ENCODE data around the gene PDGFRB.

Gene PDGFRB

GRCh38 chr5:150138551-150139265 lies 16.9 kb downstream of the PDGFRB start:
- TF ChIP-seq CTCF (IDR thresholded peaks at IDR 0.05; ENCODE audit: insufficient read depth, low read depth, low read length, missing control alignments) = no peak
- DNase-seq (ENCODE audit: low read depth) = no peak
- H3K4me3 ChIP-seq (ENCODE audit: low read depth, low read length) = no peak overlapping the region

- no peak for DNase-seq (ENCODE audit: low read depth)
- TF ChIP-seq CTCF (IDR thresholded peaks at IDR 0.05; ENCODE audit: insufficient read depth, low read depth, low read length, missing control alignments) = no peak
- H3K4me3 ChIP-seq (ENCODE audit: low read depth, low read length) = no peak overlapping the region
Observed at GRCh38 chr5:150137997-150138396, 17.6 kb downstream of the PDGFRB start.

DNA sequence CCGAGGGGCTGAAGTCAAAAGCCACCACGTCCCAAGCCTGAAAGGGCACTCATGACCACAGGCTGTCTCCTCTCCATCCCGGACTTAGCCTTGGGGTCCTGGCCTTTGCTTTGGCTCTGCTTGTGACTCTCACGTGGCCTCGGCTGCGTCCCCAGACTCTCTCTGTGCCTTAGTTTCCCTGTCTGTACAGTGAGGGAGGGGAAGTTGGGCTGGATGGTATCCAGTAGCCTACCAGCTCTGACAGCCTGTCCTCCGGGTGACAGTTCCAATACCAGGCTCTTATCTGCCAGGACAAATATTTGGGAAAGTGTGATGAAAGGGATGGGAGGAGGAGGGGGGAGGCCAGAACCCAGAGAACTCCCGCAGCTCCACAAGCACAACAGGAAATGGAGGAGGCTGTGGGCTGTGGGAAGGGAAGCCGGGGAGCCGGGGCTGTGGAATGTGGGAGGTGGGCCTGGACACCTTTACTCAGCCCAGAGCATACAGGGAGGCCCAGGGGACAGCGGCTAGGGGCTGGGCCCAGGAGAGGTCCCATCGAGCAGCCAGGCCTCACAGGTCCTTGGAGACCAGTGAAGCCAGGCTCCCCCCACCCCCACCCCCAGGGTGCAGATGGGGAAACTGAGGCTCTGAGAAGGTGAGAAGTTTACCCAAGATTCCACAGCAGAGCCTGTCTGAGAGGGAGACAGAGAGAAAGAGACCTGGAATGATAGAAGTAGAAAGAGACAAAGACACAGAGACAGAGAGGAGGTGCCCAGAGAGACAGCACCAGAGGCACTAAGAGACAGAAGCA lies 18.3 kb downstream of the PDGFRB start:
- no peak overlapping the region for H3K4me3 ChIP-seq (ENCODE audit: low read depth, low read length)
- no peak for TF ChIP-seq CTCF (IDR thresholded peaks at IDR 0.05; ENCODE audit: insufficient read depth, low read depth, low read length, missing control alignments)

GRCh38 chr5:150136305-150137167 lies 19.1 kb downstream of the PDGFRB start:
- no peak for DNase-seq (ENCODE audit: low read depth)
- H3K4me3 ChIP-seq (ENCODE audit: low read depth, low read length) = no peak overlapping the region
- no peak for TF ChIP-seq CTCF (IDR thresholded peaks at IDR 0.05; ENCODE audit: insufficient read depth, low read depth, low read length, missing control alignments)

More for the DNA sequence above, 18.3 kb downstream of the PDGFRB start:
- no peak for DNase-seq (ENCODE audit: low read depth)

- DNase-seq (ENCODE audit: low read depth) = no peak
- TF ChIP-seq CTCF (IDR thresholded peaks at IDR 0.05; ENCODE audit: insufficient read depth, low read depth, low read length, missing control alignments) = no peak
- no peak overlapping the region for H3K4me3 ChIP-seq (ENCODE audit: low read depth, low read length)
Observed at GRCh38 chr5:150135557-150136304, 19.9 kb downstream of the PDGFRB start.

DNA sequence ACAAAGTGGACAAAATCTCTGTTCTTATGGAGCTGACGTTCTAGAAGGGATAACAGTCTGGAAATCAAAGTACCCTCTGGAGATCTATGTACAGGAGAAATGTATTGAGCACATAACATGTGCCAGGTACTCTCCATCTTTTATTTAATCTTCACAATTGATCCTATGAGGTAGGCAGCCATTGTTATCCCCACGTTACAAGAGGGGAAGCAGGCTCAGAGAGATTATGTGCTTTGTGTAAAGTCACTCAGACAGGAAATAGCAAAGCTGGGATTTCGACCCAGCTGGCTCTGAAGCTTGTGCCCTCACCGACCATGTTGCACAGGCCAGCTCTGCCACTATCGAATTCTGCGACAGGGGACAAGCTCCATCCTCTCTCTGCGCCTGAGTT lies 21.5 kb downstream of the PDGFRB start:
- no peak overlapping the region for H3K4me3 ChIP-seq (ENCODE audit: low read depth, low read length)
- TF ChIP-seq CTCF (IDR thresholded peaks at IDR 0.05; ENCODE audit: insufficient read depth, low read depth, low read length, missing control alignments) = no peak
- DNase-seq (ENCODE audit: low read depth) = no peak
